ENCODE data around the gene DNAJC8.

The DNAJC8 gene

GRCh38 chr1:28260803-28261174 lies 28.0 kb upstream of the DNAJC8 start:
- POLR2A ChIA-PET, result interaction anchor here (0.6 kb wide), 2 partner anchors 146 to 185 kb away, joined by 5 to 8 read pairs; no protein-coding TSS in a partner anchor
- 86% methylated on average over 5 of the region's 7 CpGs for WGBS (ENCODE audit: insufficient coverage)
- Histone ChIP-seq H3K36me3 (ENCODE audit: control insufficient read depth in 4 of 4, insufficient read depth in 4 of 4, low read length in 3 of 4) (no peaks in the 10 kb centered on the region), H3K4me3 (ENCODE audit: control insufficient read depth in 1 of 7, extremely low read depth in 1 of 7, insufficient read depth in 4 of 7, low read depth in 2 of 7, low read length in 6 of 7) (peak overlapping the region in 6 of 7 experiments; percentile 75 to 92 (median 90)), H3K27ac (ENCODE audit: insufficient read depth in 1 of 2, low read depth in 1 of 2, low read length in 2 of 2, poor library complexity in 1 of 2, severe bottlenecking in 2 of 2) (no peak overlapping the region), H3K9me3 (ENCODE audit: control extremely low read depth in 1 of 5, control insufficient read depth in 4 of 5, insufficient read depth in 2 of 5, low read depth in 1 of 5, low read length in 4 of 5) (no peaks in the 10 kb centered on the region), H3K27me3 (replicated peaks in 2 of 5; ENCODE audit: control insufficient read depth in 4 of 5, insufficient read depth in 5 of 5, low read length in 4 of 5) (no peaks in the 10 kb centered on the region), H3K4me1 (ENCODE audit: control extremely low read depth in 1 of 4, control insufficient read depth in 4 of 4, insufficient read depth in 4 of 4, low read length in 3 of 4) (peaks cover 0 to 31% (median 22%) of the 10 kb centered on the region in 4 experiments)
- DNase-seq, result no peak
- CTCF ChIA-PET, result interaction anchor here (0.9 to 1.4 kb wide), 4 partner anchors 10 to 92 kb away, joined by 3 read pairs; no protein-coding TSS in a partner anchor

GRCh38 chr1:28259934-28260802 lies 27.3 kb upstream of the DNAJC8 start:
- peak overlapping the region; percentile 75 to 92 (median 91) for H3K4me3 ChIP-seq (ENCODE audit: control insufficient read depth in 1 of 7, extremely low read depth in 1 of 7, insufficient read depth in 4 of 7, low read depth in 2 of 7, low read length in 6 of 7)
- H3K27me3 ChIP-seq (replicated peaks in 2 of 5; ENCODE audit: control insufficient read depth in 4 of 5, insufficient read depth in 5 of 5, low read length in 4 of 5), result no peaks in the 10 kb centered on the region
- no peaks in the 10 kb centered on the region for H3K36me3 ChIP-seq (ENCODE audit: control insufficient read depth in 4 of 4, insufficient read depth in 4 of 4, low read length in 3 of 4)
- H3K4me1 ChIP-seq (ENCODE audit: control extremely low read depth in 1 of 4, control insufficient read depth in 4 of 4, insufficient read depth in 4 of 4, low read length in 3 of 4), result peaks cover 0 to 31% (median 22%) of the 10 kb centered on the region in 4 experiments
- peak overlapping the region in 1 of 2 experiments; percentile 64 for H3K27ac ChIP-seq (ENCODE audit: insufficient read depth in 1 of 2, low read depth in 1 of 2, low read length in 2 of 2, poor library complexity in 1 of 2, severe bottlenecking in 2 of 2)
- POLR2A ChIA-PET, result interaction anchor here (0.6 to 1.4 kb wide), 7 partner anchors 9 to 388 kb away, joined by 3 to 8 read pairs (median 5); partner anchors contain the start of genes MED18 and RNU11
- 1% methylated on average over 11 of the region's 66 CpGs for WGBS (ENCODE audit: insufficient coverage)
- CTCF ChIA-PET, result interaction anchor here (0.9 to 1.4 kb wide), 4 partner anchors 10 to 26 kb away, joined by 3 read pairs; no protein-coding TSS in a partner anchor
- peak in 2 of 3 donors; percentile 46 to 49 for DNase-seq
- H3K9me3 ChIP-seq (ENCODE audit: control extremely low read depth in 1 of 5, control insufficient read depth in 4 of 5, insufficient read depth in 2 of 5, low read depth in 1 of 5, low read length in 4 of 5), result no peaks in the 10 kb centered on the region

- H3K9me3 ChIP-seq (ENCODE audit: control extremely low read depth in 1 of 5, control insufficient read depth in 4 of 5, insufficient read depth in 2 of 5, low read depth in 1 of 5, low read length in 4 of 5), result no peaks in the 10 kb centered on the region
- no peaks in the 10 kb centered on the region for H3K36me3 ChIP-seq (ENCODE audit: control insufficient read depth in 4 of 4, insufficient read depth in 4 of 4, low read length in 3 of 4)
- POLR2A ChIA-PET, result interaction anchor here (0.7 to 1.4 kb wide), 6 partner anchors 10 to 389 kb away, joined by 3 to 8 read pairs (median 5); partner anchors contain the start of genes MED18 and RNU11
- peak within 1 kb of the TSS in 1 of 2 experiments; percentile 70 for H3K27ac ChIP-seq (ENCODE audit: insufficient read depth in 1 of 2, low read depth in 1 of 2, low read length in 2 of 2, poor library complexity in 1 of 2, severe bottlenecking in 2 of 2)
- peaks cover 0 to 31% (median 22%) of the 10 kb centered on the region in 4 experiments for H3K4me1 ChIP-seq (ENCODE audit: control extremely low read depth in 1 of 4, control insufficient read depth in 4 of 4, insufficient read depth in 4 of 4, low read length in 3 of 4)
- H3K4me3 ChIP-seq (ENCODE audit: control insufficient read depth in 1 of 7, extremely low read depth in 1 of 7, insufficient read depth in 4 of 7, low read depth in 2 of 7, low read length in 6 of 7), result peak within 1 kb of the TSS; percentile 75 to 92 (median 91)
- no peaks in the 10 kb centered on the region for H3K27me3 ChIP-seq (replicated peaks in 2 of 5; ENCODE audit: control insufficient read depth in 4 of 5, insufficient read depth in 5 of 5, low read length in 4 of 5)
- peak; percentile 96 to 98 (median 98) for DNase-seq
- CTCF ChIA-PET, result interaction anchor here (1.0 kb wide), 1 partner anchor 9 kb away, joined by 3 read pairs; no protein-coding TSS in a partner anchor
- 0% methylated on average over 72 of the region's 76 CpGs for WGBS (ENCODE audit: insufficient coverage)
These were observed 26.6 kb upstream of the DNAJC8 start, which contains the start of gene SESN2 for GRCh38 chr1:28259252-28259933. TSS of gene SESN2 (plus strand) at chr1:28259518. CDS start at chr1:28259848, 330 bp downstream.

GRCh38 chr1:28258628-28259251 lies 25.9 kb upstream of the DNAJC8 start:
- peak overlapping the region in 1 of 2 experiments; percentile 70 for H3K27ac ChIP-seq (ENCODE audit: insufficient read depth in 1 of 2, low read depth in 1 of 2, low read length in 2 of 2, poor library complexity in 1 of 2, severe bottlenecking in 2 of 2)
- no peaks in the 10 kb centered on the region for H3K27me3 ChIP-seq (replicated peaks in 2 of 5; ENCODE audit: control insufficient read depth in 4 of 5, insufficient read depth in 5 of 5, low read length in 4 of 5)
- POLR2A ChIA-PET, result interaction anchor here (1.1 to 1.4 kb wide), 3 partner anchors 10 to 70 kb away, joined by 5 to 6 read pairs (median 5); partner anchors contain the start of gene MED18
- peak in 2 of 3 donors; percentile 35 for DNase-seq
- CTCF ChIA-PET, result interaction anchor here (1.0 to 1.8 kb wide), 2 partner anchors 10 to 110 kb away, joined by 5 to 10 read pairs; no protein-coding TSS in a partner anchor
- H3K4me3 ChIP-seq (ENCODE audit: control insufficient read depth in 1 of 7, extremely low read depth in 1 of 7, insufficient read depth in 4 of 7, low read depth in 2 of 7, low read length in 6 of 7), result peak overlapping the region in 5 of 7 experiments; percentile 4 to 92 (median 91)
- H3K36me3 ChIP-seq (ENCODE audit: control insufficient read depth in 4 of 4, insufficient read depth in 4 of 4, low read length in 3 of 4), result no peaks in the 10 kb centered on the region
- H3K9me3 ChIP-seq (ENCODE audit: control extremely low read depth in 1 of 5, control insufficient read depth in 4 of 5, insufficient read depth in 2 of 5, low read depth in 1 of 5, low read length in 4 of 5), result no peaks in the 10 kb centered on the region
- peaks cover 0 to 31% (median 22%) of the 10 kb centered on the region in 4 experiments for H3K4me1 ChIP-seq (ENCODE audit: control extremely low read depth in 1 of 4, control insufficient read depth in 4 of 4, insufficient read depth in 4 of 4, low read length in 3 of 4)
- 6% methylated on average over 11 of the region's 12 CpGs for WGBS (ENCODE audit: insufficient coverage)

GRCh38 chr1:28257736-28258135 lies 24.9 kb upstream of the DNAJC8 start:
- no peak overlapping the region for H3K27ac ChIP-seq (ENCODE audit: insufficient read depth in 1 of 2, low read depth in 1 of 2, low read length in 2 of 2, poor library complexity in 1 of 2, severe bottlenecking in 2 of 2)
- ChIA-PET CTCF (interaction anchor here (0.7 to 1.8 kb wide), 3 partner anchors 9 to 111 kb away, joined by 3 to 10 read pairs (median 5); no protein-coding TSS in a partner anchor), POLR2A (interaction anchor here (0.6 kb wide), 1 partner anchor 29 kb away, joined by 4 read pairs; no protein-coding TSS in a partner anchor)
- H3K4me1 ChIP-seq (ENCODE audit: control extremely low read depth in 1 of 4, control insufficient read depth in 4 of 4, insufficient read depth in 4 of 4, low read length in 3 of 4), result peaks cover 0 to 31% (median 22%) of the 10 kb centered on the region in 4 experiments
- no peak overlapping the region for H3K4me3 ChIP-seq (ENCODE audit: control insufficient read depth in 1 of 7, extremely low read depth in 1 of 7, insufficient read depth in 4 of 7, low read depth in 2 of 7, low read length in 6 of 7)
- H3K9me3 ChIP-seq (ENCODE audit: control extremely low read depth in 1 of 5, control insufficient read depth in 4 of 5, insufficient read depth in 2 of 5, low read depth in 1 of 5, low read length in 4 of 5), result no peaks in the 10 kb centered on the region
- no peaks in the 10 kb centered on the region for H3K27me3 ChIP-seq (replicated peaks in 2 of 5; ENCODE audit: control insufficient read depth in 4 of 5, insufficient read depth in 5 of 5, low read length in 4 of 5)
- WGBS (ENCODE audit: insufficient coverage), result no CpG with 5 or more reads among the region's 4 CpGs
- no peak for DNase-seq
- no peaks in the 10 kb centered on the region for H3K36me3 ChIP-seq (ENCODE audit: control insufficient read depth in 4 of 4, insufficient read depth in 4 of 4, low read length in 3 of 4)

GRCh38 chr1:28256197-28256827 lies 23.5 kb upstream of the DNAJC8 start:
- no peaks in the 10 kb centered on the region for H3K9me3 ChIP-seq (ENCODE audit: control extremely low read depth in 1 of 5, control insufficient read depth in 4 of 5, insufficient read depth in 2 of 5, low read depth in 1 of 5, low read length in 4 of 5)
- WGBS (ENCODE audit: insufficient coverage), result 83% methylated on average over 1 of the region's 6 CpGs
- H3K27ac ChIP-seq (ENCODE audit: insufficient read depth in 1 of 2, low read depth in 1 of 2, low read length in 2 of 2, poor library complexity in 1 of 2, severe bottlenecking in 2 of 2), result no peak overlapping the region
- no peaks in the 10 kb centered on the region for H3K36me3 ChIP-seq (ENCODE audit: control insufficient read depth in 4 of 4, insufficient read depth in 4 of 4, low read length in 3 of 4)
- CTCF ChIA-PET, result interaction anchor here (1.3 to 2.1 kb wide), 3 partner anchors 10 to 102 kb away, joined by 3 to 6 read pairs (median 4); partner anchors contain the start of gene MED18
- POLR2A ChIA-PET, result interaction anchor here (0.6 kb wide), 1 partner anchor 325 kb away, joined by 3 read pairs; no protein-coding TSS in a partner anchor
- H3K4me1 ChIP-seq (ENCODE audit: control extremely low read depth in 1 of 4, control insufficient read depth in 4 of 4, insufficient read depth in 4 of 4, low read length in 3 of 4), result peaks cover 0 to 31% (median 21%) of the 10 kb centered on the region in 4 experiments
- no peak overlapping the region for H3K4me3 ChIP-seq (ENCODE audit: control insufficient read depth in 1 of 7, extremely low read depth in 1 of 7, insufficient read depth in 4 of 7, low read depth in 2 of 7, low read length in 6 of 7)
- peak in 2 of 3 donors; percentile 49 to 67 for DNase-seq
- H3K27me3 ChIP-seq (replicated peaks in 2 of 5; ENCODE audit: control insufficient read depth in 4 of 5, insufficient read depth in 5 of 5, low read length in 4 of 5), result no peaks in the 10 kb centered on the region
